ENCODE results near the gene CARD9.

Gene CARD9

DNA sequence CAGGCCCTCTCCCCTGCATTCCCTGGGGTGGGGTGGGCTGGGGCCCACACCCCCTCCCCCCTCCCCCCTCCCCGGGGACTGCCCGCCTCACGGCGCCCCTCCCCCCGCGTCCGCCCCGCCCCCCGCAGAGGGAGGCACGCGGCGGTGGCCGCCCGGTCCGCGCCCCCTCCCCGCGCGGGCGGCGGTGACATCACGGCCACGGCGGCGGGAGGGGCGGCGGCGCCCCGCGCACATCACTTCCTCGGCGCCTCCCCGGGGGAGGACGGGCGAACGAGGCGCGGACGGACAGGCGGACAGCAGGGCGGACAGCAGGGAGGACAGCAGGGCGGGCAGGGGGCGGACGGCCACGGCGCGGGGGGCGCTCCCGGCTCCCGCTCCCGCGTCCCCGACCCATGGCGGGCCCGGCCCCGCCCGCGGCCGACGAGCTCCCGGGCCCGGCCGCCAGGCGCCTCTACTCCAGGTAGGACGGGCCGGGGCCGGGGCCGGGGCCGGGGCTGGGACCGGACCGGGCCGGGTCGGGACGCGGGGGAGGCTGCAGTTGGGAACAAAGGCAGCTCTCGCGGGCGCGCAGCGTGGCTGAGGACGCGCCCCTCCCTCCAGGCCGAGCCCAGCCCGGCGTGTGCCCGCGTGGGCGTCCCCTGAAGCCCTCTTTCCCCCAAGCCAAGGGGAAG lies 46.0 kb downstream of the CARD9 start, which contains the start of gene GPSM1:
GPSM1 (plus strand) TSS at position 236 of the 671 bp plus-strand sequence; CDS start at position 393, 157 bp downstream.
- Histone ChIP-seq H3K27me3 (ENCODE audit: insufficient read depth, low read depth) (peaks cover 87% of the 10 kb centered on the region), H2AFZ (ENCODE audit: low read depth) (no peak within 1 kb of the TSS), H3K79me2 (ENCODE audit: insufficient read depth, low read depth) (no peaks in the 10 kb centered on the region), H3K4me2 (no peak within 1 kb of the TSS), H3K4me1 (ENCODE audit: low read depth, poor library complexity, severe bottlenecking) (peaks cover 7% of the 10 kb centered on the region), H4K20me1 (ENCODE audit: insufficient read depth) (no peaks in the 10 kb centered on the region), H3K9ac (no peak within 1 kb of the TSS), H3K4me3 (IDR thresholded peaks at IDR 0.05; ENCODE audit: insufficient read depth, low read depth, low read length) (no peak within 1 kb of the TSS), H3K36me3 (ENCODE audit: insufficient read depth) (no peaks in the 10 kb centered on the region), H3K27ac (no peak within 1 kb of the TSS)
- TF ChIP-seq, protein P1, sequence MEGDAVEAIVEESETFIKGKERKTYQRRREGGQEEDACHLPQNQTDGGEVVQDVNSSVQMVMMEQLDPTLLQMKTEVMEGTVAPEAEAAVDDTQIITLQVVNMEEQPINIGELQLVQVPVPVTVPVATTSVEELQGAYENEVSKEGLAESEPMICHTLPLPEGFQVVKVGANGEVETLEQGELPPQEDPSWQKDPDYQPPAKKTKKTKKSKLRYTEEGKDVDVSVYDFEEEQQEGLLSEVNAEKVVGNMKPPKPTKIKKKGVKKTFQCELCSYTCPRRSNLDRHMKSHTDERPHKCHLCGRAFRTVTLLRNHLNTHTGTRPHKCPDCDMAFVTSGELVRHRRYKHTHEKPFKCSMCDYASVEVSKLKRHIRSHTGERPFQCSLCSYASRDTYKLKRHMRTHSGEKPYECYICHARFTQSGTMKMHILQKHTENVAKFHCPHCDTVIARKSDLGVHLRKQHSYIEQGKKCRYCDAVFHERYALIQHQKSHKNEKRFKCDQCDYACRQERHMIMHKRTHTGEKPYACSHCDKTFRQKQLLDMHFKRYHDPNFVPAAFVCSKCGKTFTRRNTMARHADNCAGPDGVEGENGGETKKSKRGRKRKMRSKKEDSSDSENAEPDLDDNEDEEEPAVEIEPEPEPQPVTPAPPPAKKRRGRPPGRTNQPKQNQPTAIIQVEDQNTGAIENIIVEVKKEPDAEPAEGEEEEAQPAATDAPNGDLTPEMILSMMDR (conservative IDR thresholded peaks at IDR 0.05; ENCODE audit: low read depth, low read length), result no peak

GRCh38 chr9:136326761-136327303 lies 46.6 kb downstream of the CARD9 start:
- peaks cover 87% of the 10 kb centered on the region for H3K27me3 ChIP-seq (ENCODE audit: insufficient read depth, low read depth)
- no peak overlapping the region for H3K9ac ChIP-seq
- no peak overlapping the region for H3K27ac ChIP-seq
- TF ChIP-seq, protein P1 (conservative IDR thresholded peaks at IDR 0.05; ENCODE audit: low read depth, low read length), result no peak
- no peaks in the 10 kb centered on the region for H3K79me2 ChIP-seq (ENCODE audit: insufficient read depth, low read depth)
- peaks cover 1% of the 10 kb centered on the region for H3K4me1 ChIP-seq (ENCODE audit: low read depth, poor library complexity, severe bottlenecking)
- H4K20me1 ChIP-seq (ENCODE audit: insufficient read depth), result no peaks in the 10 kb centered on the region
- no peak overlapping the region for H3K4me3 ChIP-seq (IDR thresholded peaks at IDR 0.05; ENCODE audit: insufficient read depth, low read depth, low read length)
- no peaks in the 10 kb centered on the region for H3K36me3 ChIP-seq (ENCODE audit: insufficient read depth)
- H3K4me2 ChIP-seq, result no peak overlapping the region
- no peak overlapping the region for H2AFZ ChIP-seq (ENCODE audit: low read depth)

GRCh38 chr9:136326061-136326760 lies 47.3 kb downstream of the CARD9 start:
- TF ChIP-seq, protein P1 (conservative IDR thresholded peaks at IDR 0.05; ENCODE audit: low read depth, low read length), result no peak
- Histone ChIP-seq H3K4me2 (no peak overlapping the region), H3K36me3 (ENCODE audit: insufficient read depth) (no peaks in the 10 kb centered on the region), H3K4me3 (IDR thresholded peaks at IDR 0.05; ENCODE audit: insufficient read depth, low read depth, low read length) (no peak overlapping the region), H3K4me1 (ENCODE audit: low read depth, poor library complexity, severe bottlenecking) (no peaks in the 10 kb centered on the region), H3K27me3 (ENCODE audit: insufficient read depth, low read depth) (peaks cover 87% of the 10 kb centered on the region), H3K27ac (no peak overlapping the region), H4K20me1 (ENCODE audit: insufficient read depth) (no peaks in the 10 kb centered on the region), H2AFZ (ENCODE audit: low read depth) (no peak overlapping the region), H3K9ac (no peak overlapping the region), H3K79me2 (ENCODE audit: insufficient read depth, low read depth) (no peaks in the 10 kb centered on the region)

DNA sequence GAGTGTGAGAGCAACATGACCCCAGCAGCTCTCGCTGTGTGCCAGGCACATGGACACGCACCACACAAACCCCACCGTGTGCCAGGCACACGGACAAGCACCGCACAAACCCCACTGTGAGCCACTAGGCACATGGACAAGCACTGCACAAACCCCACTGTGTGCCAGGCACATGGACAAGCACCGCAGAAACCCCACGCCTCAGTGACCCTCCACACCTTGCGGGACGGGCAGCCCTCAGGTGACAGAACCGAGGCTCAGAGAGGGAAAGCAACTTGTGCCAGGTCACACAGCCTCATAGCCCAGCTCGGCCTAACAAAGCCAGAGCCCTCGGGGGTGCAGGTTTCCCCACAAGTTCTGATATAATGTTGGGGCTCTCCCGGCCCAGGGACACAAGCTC lies 48.1 kb downstream of the CARD9 start:
- H3K27ac ChIP-seq, result no peak overlapping the region

More for the DNA sequence above, 48.1 kb downstream of the CARD9 start:
- Histone ChIP-seq H3K36me3 (ENCODE audit: insufficient read depth) (no peaks in the 10 kb centered on the region), H3K27me3 (ENCODE audit: insufficient read depth, low read depth) (peaks cover 87% of the 10 kb centered on the region), H3K79me2 (ENCODE audit: insufficient read depth, low read depth) (no peaks in the 10 kb centered on the region), H3K9ac (no peak overlapping the region), H3K4me3 (IDR thresholded peaks at IDR 0.05; ENCODE audit: insufficient read depth, low read depth, low read length) (no peak overlapping the region), H3K4me1 (ENCODE audit: low read depth, poor library complexity, severe bottlenecking) (no peaks in the 10 kb centered on the region), H3K4me2 (no peak overlapping the region), H2AFZ (ENCODE audit: low read depth) (no peak overlapping the region), H4K20me1 (ENCODE audit: insufficient read depth) (no peaks in the 10 kb centered on the region)
- TF ChIP-seq, protein P1 (conservative IDR thresholded peaks at IDR 0.05; ENCODE audit: low read depth, low read length), result no peak

All from KMS-11 (cell line).